DMS79 (cell line): Measurements from ENCODE around the gene HSPA6.
"Not testable (repeated sequence)": the region's sequence is repeated elsewhere in the genome, so short reads cannot be mapped to it uniquely, and the experiment has no call there.

Experiments used
- DNase-seq: peaks from one replicate; lab custom pipeline; 2025; lab: John Stamatoyannopoulos, UW

The HSPA6 gene

GRCh38 chr1:161560960-161561715 lies 36.8 kb downstream of the HSPA6 start:
- not testable (repeated sequence) for DNase-seq

- not testable (repeated sequence) for DNase-seq
Measured at GRCh38 chr1:161562441-161562840, 38.1 kb downstream of the HSPA6 start.

GRCh38 chr1:161563522-161563921 lies 39.2 kb downstream of the HSPA6 start:
- not testable (repeated sequence) for DNase-seq

- not testable (repeated sequence) for DNase-seq
Measured at GRCh38 chr1:161566602-161566960, 42.2 kb downstream of the HSPA6 start.

GRCh38 chr1:161571703-161572102 lies 47.4 kb downstream of the HSPA6 start:
- DNase-seq, result not testable (repeated sequence)
